ENCODE data around the gene GPA33.

Gene GPA33, protein sequence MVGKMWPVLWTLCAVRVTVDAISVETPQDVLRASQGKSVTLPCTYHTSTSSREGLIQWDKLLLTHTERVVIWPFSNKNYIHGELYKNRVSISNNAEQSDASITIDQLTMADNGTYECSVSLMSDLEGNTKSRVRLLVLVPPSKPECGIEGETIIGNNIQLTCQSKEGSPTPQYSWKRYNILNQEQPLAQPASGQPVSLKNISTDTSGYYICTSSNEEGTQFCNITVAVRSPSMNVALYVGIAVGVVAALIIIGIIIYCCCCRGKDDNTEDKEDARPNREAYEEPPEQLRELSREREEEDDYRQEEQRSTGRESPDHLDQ

DNA sequence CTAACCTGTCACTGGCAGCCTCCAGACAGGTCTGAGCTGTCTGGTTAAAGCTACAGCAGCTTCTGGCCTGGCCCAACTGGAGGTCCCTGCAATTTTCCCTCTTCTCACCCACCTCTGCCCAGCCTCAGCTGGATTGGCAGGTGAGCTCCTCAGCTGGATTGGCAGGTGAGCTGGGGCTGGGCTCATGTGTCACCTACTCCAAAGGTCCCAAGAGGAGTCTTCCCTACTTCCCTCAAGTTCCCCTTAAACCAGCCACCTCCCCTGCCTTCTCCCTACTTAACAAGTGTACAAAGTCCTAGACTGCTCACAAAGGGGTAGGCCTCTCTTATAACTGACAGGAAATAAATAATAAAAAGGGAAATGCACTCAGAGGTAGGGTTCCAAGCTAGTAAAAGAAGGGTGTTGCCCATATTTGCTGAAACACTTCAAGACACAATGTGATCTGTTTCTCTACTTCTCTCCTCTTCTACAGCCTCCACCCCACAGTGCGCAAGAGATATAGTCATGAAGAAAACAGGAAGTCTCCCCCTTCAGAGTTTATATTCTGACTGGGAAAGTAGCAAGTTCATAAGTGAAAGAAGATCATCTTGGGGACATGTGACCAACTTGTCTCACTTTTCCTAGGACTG lies at the start of gene GPA33:
Gene GPA33, minus strand, starts transcription at position 64 of the 629 bp plus-strand sequence. CDS start 90 bp downstream, outside the sequence.
- DNase-seq = peak; percentile 45

GRCh38 chr1:167138703-167139102 lies 48.5 kb upstream of the GPA33 start:
- DNase-seq = no peak

- no peak for DNase-seq
These were observed 47.8 kb upstream of the GPA33 start for GRCh38 chr1:167137793-167138510.

- no peak for DNase-seq
These were observed 47.2 kb upstream of the GPA33 start for GRCh38 chr1:167137332-167137781.

DNA sequence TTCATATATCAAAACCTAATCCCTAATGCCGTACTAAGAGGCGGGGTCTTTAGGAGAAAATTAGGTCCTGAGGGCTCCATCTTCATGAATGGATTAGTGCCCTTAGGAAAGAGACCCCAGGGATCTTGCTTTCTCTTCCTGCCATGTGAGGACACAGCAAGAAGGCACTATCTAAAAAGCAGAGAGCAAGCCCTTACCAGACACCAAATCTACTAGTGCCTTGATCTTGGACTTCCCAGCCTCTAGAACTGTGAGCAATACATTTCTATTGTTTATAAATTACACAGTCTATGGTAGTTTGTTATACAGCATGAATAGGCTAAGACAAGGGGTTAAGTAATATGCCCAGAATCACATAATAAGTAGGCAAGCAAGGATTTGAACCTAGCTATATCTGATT lies 46.6 kb upstream of the GPA33 start:
- DNase-seq = no peak

DNA sequence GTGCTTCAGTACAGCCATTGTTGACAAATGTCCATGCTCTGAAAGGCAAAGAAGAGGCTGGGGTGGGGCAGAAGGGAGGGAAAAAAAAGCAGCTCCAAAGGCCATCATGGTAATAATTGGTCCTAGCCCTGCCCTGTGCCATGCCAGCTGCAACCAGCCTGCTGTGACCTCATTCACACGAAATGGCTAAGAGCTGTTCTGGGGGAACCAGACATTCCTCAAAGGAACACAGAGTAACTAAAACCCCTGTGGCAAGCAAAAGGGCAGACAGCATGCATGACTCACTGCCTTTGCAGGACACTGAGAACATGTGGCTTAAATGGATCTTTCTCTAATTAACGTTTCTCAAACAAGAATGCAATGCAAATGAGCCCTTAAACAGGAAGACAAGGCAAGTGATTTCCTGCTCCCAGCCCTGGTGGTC lies 46.0 kb upstream of the GPA33 start:
- DNase-seq = no peak

GRCh38 chr1:167135281-167135840 lies 45.2 kb upstream of the GPA33 start:
- no peak for DNase-seq

DNA sequence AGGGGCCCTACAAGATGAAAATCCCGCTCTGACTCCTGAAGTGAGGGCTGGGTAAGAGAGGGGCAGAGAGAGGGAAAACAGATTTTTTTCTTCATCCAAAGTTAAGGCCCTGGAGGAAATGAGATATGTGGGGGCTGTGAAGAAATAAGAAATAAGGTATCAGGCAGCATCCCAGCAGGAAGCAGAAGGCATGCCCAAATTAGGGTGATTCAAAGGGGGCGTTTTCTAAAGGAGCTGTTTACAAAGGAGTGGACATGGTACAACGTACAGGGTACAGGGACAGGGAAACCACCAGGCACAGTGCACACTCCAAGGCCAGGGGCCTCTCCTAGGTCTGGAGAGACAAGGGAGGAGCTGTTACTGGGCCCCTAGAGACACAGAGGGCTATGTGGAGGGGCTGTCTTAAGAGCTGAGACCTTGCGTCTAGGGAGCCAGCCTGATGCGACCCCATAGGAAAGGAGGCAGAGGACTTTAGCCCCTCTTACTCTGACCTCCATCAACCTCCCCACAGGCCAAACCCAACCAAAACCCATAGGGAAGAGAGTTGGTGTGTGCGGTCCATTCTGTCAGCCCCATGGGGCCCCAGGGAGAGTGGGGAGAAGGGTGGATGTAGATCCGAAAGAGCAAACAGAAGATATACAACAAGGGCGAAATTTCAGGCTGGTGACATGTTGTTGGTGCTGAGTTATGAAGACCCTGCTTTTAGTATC lies 42.3 kb upstream of the GPA33 start:
- no peak for DNase-seq

- DNase-seq = no peak
These were observed 40.8 kb upstream of the GPA33 start for GRCh38 chr1:167130829-167131510.

DNA sequence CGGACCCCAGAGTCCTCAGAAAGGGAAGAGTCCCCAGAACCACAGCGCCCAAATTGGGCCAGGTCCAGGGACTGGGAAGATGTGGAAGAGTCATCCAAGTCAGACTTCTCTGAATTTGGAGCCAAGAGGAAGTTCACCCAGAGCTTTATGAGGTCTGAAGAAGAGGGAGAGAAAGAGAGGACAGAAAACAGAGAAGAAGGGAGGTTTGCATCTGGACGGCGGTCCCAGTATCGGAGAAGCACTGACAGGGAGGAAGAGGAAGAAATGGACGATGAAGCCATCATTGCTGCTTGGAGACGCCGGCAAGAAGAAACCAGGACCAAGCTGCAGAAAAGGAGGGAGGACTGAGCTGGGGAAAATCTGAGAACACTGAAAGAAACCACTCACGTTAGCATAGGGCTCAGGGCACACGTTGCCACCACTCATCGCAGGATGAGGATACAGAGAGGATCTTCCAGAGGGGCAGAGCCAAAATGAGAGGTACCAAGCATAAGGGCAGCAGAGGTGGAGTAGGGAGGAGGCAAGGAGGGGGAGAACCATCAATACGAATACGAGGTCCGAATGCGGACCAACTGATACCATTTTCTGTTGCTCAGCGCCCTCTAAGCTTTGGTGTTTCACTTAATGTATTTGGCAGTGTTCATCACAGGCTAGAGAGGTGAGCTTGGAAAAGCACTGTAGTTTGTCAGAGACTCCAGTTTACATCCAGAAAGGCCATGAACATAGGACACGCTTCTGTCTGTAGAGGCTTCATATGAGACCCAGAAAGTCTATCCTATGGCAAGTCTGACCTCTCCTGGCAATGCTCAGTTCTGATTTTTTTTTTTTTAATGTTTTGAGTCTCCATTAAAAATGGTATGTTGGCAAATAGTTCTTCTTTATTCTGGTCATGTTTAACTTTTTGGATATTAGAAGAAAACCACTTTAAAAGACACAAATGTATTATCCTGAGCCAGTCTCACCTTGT lies 38.4 kb upstream of the GPA33 start:
- no peak for DNase-seq

GRCh38 chr1:167127661-167128060 lies 37.5 kb upstream of the GPA33 start:
- no peak for DNase-seq

DNA sequence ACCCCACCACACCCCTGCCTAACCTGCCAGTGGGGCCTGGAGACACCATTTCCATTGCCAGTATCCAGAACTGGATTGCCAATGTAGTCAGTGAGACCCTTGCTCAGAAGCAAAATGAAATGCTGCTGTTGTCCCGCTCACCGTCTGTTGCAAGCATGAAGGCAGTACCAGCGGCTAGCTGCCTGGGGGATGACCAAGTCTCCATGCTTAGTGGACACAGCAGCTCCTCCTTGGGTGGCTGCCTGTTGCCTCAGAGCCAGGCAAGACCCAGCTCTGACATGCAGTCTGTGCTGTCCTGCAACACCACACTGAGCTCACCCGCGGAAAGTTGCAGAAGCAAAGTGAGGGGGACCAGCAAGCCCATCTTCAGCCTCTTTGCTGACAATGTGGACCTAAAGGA lies 37.1 kb upstream of the GPA33 start:
- DNase-seq = no peak

DNA sequence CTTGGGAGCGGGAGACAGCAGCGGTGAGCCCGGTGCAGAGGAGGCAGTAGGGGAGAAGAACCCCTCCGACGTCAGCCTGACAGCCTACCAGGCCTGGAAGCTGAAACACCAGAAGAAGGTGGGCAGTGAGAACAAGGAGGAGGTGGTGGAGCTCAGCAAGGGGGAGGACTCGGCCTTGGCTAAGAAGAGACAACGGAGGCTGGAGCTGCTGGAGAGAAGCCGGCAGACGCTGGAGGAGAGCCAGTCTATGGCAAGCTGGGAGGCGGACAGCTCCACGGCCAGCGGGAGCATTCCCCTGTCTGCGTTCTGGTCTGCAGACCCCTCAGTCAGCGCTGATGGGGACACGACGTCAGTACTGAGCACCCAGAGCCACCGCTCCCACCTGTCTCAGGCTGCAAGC lies 36.6 kb upstream of the GPA33 start:
- DNase-seq = no peak

DNA sequence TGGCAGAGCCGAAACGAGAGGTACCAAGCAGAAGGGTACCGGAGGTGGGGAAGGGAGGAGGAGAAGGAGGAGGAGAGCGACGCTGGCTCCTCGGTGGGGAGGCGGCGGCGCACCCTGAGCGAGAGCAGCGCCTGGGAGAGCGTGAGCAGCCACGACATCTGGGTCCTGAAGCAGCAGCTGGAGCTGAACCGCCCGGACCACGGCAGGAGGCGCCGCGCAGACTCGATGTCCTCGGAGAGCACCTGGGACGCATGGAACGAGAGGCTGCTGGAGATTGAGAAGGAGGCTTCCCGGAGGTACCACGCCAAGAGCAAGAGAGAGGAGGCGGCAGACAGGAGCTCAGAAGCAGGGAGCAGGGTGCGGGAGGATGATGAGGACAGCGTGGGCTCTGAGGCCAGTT lies 36.1 kb upstream of the GPA33 start:
- no peak for DNase-seq

- no peak for DNase-seq
These were observed 32.4 kb upstream of the GPA33 start for GRCh38 chr1:167122568-167122967.

DNA sequence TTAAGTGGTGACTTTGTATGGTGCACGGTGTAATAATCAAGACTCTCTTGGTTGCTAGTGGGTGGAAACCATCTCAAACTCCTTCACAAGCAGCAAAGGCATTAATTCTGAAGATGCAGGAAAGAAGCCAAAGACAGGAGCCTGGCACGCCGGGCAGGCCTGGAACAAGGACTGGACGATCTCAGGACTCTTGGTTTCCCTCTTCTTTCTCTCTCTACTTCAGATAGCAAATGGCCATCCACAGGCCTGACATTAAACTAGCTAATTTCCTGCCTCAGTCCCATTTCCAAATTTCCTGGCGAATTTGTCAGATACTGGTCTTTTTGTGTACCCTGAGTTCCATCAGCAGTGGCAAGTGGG lies 31.9 kb upstream of the GPA33 start:
- no peak for DNase-seq

DNA sequence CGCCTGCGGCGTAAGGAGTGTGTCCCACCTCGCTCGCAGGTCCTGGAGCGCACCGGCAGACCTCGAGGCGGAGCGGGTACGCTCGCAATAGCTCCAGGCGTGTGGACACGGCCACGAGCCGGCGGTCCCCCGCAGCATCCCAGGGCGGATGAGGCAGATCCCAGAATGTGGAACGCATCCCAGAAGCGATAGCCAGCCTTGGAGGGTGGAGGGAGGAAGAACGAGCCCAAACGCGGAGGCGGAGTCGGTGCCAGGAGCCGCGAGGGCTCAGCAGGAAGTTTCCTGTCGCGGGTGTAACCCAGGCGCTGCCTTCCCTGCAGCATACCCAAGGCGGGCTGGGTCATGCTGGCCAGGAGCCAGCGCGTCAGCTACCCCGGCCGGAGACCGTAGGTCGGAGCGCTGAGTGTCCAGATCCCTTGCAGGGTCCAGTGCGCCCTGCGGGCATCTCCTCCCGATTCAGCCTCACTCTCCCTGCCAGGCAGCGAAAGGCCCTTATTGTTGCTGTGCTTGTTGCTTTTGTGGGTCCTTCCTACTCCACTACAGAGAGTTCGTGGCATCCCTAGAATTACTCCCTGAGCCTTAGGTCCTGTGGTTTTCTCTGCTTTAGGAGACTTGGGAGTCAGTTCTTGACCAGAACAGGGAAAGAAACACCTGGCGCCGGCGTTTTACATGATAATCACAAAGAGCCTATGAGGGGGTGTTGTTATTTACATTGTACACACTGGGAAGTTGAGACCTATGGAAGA lies 31.4 kb upstream of the GPA33 start:
- no peak for DNase-seq

GRCh38 chr1:167120899-167121298 lies 30.7 kb upstream of the GPA33 start:
- no peak for DNase-seq

GRCh38 chr1:167119696-167120095 lies 29.5 kb upstream of the GPA33 start:
- DNase-seq = no peak

- DNase-seq = no peak
These were observed 28.0 kb upstream of the GPA33 start for GRCh38 chr1:167118188-167118587.
